GM10248 (cell line): Measurements from ENCODE around the gene SDCCAG8.

ENCODE experiments used
- CTCF ChIA-PET: fragments of 300-600 bp; sonication (Branson Sonifier 250); formaldehyde crosslinking; extraction: SDS; loops from one replicate; lab custom pipeline; 2021; ENCODE audit warnings: antibody characterized with exemption; lab: Yijun Ruan, JAX
- POLR2A ChIA-PET: fragments of 350-650 bp; sonication (Branson Sonifier 250); formaldehyde crosslinking; extraction: SDS; loops from one replicate; lab custom pipeline; 2020; ENCODE audit warnings: antibody characterized with exemption; lab: Yijun Ruan, JAX
- DNase-seq: peaks from one replicate; pipeline ENCODE4 v3.0.0; 2012; ENCODE audit errors: extremely low spot score
- CTCF ChIP-seq: IDR thresholded peaks from 2 replicates; pipeline ENCODE4 v1.5.1; 2012; ENCODE audit warnings: mild to moderate bottlenecking, low read depth; ENCODE audit errors: extremely low read depth, missing control alignments, control extremely low read depth

SDCCAG8 gene

DNA sequence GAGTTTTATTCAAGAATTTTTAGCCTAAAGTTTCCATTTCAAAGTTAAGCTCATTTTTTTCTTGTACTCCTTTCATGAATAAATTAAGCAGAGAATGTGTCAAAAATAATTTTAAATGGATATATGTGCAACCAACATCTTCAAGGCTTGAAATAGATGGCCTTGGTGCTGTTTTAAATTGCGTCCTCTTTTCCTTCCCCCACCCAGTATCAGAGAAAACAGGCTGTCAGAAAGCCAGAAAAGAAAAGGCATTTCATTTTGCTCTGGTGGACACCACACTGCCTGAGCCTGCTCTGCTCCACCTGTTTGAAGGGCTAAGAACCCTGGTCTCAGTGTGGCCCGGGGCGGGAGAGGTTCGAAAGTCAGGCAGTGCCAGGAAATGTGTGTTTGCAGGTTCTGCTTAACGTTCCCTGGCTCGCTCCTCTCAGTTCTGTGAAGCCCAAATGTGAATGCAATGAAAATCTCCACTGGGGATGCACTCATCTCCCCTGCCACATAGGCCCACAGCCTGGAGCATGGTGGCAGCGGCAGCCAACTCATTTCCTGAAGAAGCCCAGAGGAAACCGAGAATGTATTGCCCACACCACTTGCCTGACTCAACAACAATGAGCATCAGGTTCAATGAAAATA, 134.4 kb downstream of the SDCCAG8 start:
- CTCF ChIA-PET = interaction anchor here (1.1 to 1.4 kb wide), 5 partner anchors 9 to 47 kb away, joined by 3 to 5 read pairs (median 3); no protein-coding TSS in a partner anchor
- TF ChIP-seq CTCF = no peak
- DNase-seq = no peak
- POLR2A ChIA-PET = no interaction called here

DNA sequence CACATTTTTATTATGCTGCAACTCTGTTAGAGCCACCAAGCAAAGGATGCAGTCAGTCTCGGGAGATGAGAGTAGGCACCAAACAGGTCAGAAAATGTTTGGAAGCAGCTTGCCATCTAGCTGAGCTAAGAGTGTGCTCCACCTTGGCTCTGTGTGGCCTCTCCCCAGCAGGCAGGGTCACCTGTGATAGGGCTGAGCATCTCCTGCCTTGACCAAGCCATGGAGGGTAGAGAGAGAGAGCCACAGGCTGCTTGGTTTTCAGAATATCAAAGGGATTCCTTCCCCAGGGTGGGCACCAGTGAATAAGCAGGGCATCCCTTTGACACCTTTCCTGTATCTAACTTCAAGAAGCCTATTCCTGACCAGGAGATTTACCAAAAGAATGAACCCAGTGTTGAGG, 135.5 kb downstream of the SDCCAG8 start:
- no peak for DNase-seq
- ChIA-PET POLR2A (no interaction called here), CTCF (interaction anchor here (1.4 to 1.5 kb wide), 2 partner anchors 14 to 56 kb away, joined by 3 read pairs; no protein-coding TSS in a partner anchor)
- TF ChIP-seq CTCF = no peak

GRCh38 chr1:243393096-243393495, 137.3 kb downstream of the SDCCAG8 start:
- DNase-seq = no peak
- CTCF ChIA-PET = no interaction called here
- POLR2A ChIA-PET = no interaction called here
- TF ChIP-seq CTCF = no peak

GRCh38 chr1:243394066-243394465, 138.2 kb downstream of the SDCCAG8 start:
- CTCF ChIA-PET = no interaction called here
- DNase-seq = no peak
- POLR2A ChIA-PET = no interaction called here
- no peak for TF ChIP-seq CTCF

- ChIA-PET CTCF (no interaction called here), POLR2A (no interaction called here)
- DNase-seq = no peak
- no peak for TF ChIP-seq CTCF
Observed at GRCh38 chr1:243394601-243395464, 139.0 kb downstream of the SDCCAG8 start.

GRCh38 chr1:243396424-243396823, 140.6 kb downstream of the SDCCAG8 start:
- ChIA-PET POLR2A (no interaction called here), CTCF (interaction anchor here (0.8 to 1.5 kb wide), 3 partner anchors 10 to 20 kb away, joined by 3 to 4 read pairs (median 3); no protein-coding TSS in a partner anchor)
- TF ChIP-seq CTCF = no peak
- no peak for DNase-seq
